HCT116 (cell line): ENCODE data around the gene CDH3. TPM values are rescaled to one million over a fixed set of nuclear protein-coding genes. Genes with fewer than 3 reads are reported as not detected.

Experiments used
- ATAC-seq: fragments of 200-7000 bp; cut with Tn5 transposase; 2 replicates; pipeline ENCODE4 v1.9.1; 2020; ENCODE audit warnings: mild to moderate bottlenecking, moderate library complexity
- BruUV-seq: library from RNA; stranded (reverse); fragments of 400-500 nt; replicated peaks from 2 replicates; lab custom pipeline; 2021; lab: Mats Ljungman, UMichigan
- CTCF ChIA-PET: fragments of 300-600 bp; sonication (Branson Sonifier 250); formaldehyde crosslinking; loops from one replicate; lab custom pipeline; 2021; ENCODE audit warnings: antibody characterized with exemption; lab: Charles Lee
- POLR2A ChIA-PET: fragments of 300-600, 350-600 bp; sonication (Branson Sonifier 250); formaldehyde crosslinking; loops from one replicate; lab custom pipeline; 2021; ENCODE audit warnings: antibody characterized with exemption; lab: Charles Lee
- RAD21 ChIA-PET, 2 experiments: fragments of 300-600 bp; sonication (Branson Sonifier 250); formaldehyde crosslinking; loops; one replicate each; lab custom pipeline; 2023; ENCODE audit warnings: low total read pairs in 2 of 2; ENCODE audit not compliant: uncharacterized antibody in 2 of 2, unreplicated experiment in 2 of 2, low non-redundant PET in 1 of 2; lab: Charles Lee
- DNase-seq: peaks from one replicate; pipeline ENCODE4 v3.0.0-alpha.2; 2010; ENCODE audit warnings: low read depth, low spot score
- H2AFZ ChIP-seq: fragments of 200-600 bp; shearing (Covaris generic), sonication (generic); 2 replicates; pipeline ENCODE4 v1.6.1; 2017; ENCODE audit warnings: low read depth, mixed run types, mixed read lengths, antibody characterized with exemption, low read length; ENCODE audit not compliant: poor library complexity, severe bottlenecking
- H3K27ac ChIP-seq: 2 replicates; pipeline ENCODE4 v1.5.1; 2012; ENCODE audit warnings: low read depth, low read length
- H3K27me3 ChIP-seq: fragments of 200-600 bp; sonication (generic); 2 replicates; pipeline ENCODE4 v1.6.1; 2016; ENCODE audit warnings: mixed run types, low read length, mixed read lengths; ENCODE audit not compliant: insufficient read depth
- H3K36me3 ChIP-seq, 2 experiments: fragments of 200-500 bp in 1 of 2; fragments of 200-600 bp in 1 of 2; sonication (Bioruptor generic) in 1 of 2; sonication (generic) in 1 of 2; 2 replicates each; pipeline versions ENCODE4 v1.5.1 to v1.6.1; 2014 to 2016; ENCODE audit warnings: low read length in 2 of 2, inconsistent platforms in 1 of 2, mixed read lengths in 1 of 2, mixed run types in 1 of 2; ENCODE audit not compliant: insufficient read depth in 2 of 2, control insufficient read depth in 1 of 2
- H3K4me1 ChIP-seq, 2 experiments: fragments of 200-600 bp in 1 of 2; sonication (generic) in 1 of 2; 2 replicates each; pipeline versions ENCODE4 v1.5.1 to v1.6.1; 2012 to 2017; ENCODE audit warnings: low read length in 2 of 2, inconsistent platforms in 1 of 2, mild to moderate bottlenecking in 1 of 2, mixed read lengths in 1 of 2, mixed run types in 1 of 2, moderate library complexity in 1 of 2; ENCODE audit not compliant: insufficient read depth in 2 of 2, control insufficient read depth in 1 of 2
- H3K4me2 ChIP-seq: fragments of 200-600 bp; sonication (generic); 2 replicates; pipeline ENCODE4 v1.6.1; 2017; ENCODE audit warnings: mixed run types, low read length, mixed read lengths
- H3K4me3 ChIP-seq, 2 experiments: fragments of 200-600 bp in 1 of 2; sonication (generic) in 1 of 2; replicated peaks in 1 of 2; 2 replicates each; pipeline ENCODE4 v1.5.1; 2011 to 2016; ENCODE audit warnings: low read length in 2 of 2, control low read depth in 1 of 2, low read depth in 1 of 2, mild to moderate bottlenecking in 1 of 2, mixed read lengths in 1 of 2, mixed run types in 1 of 2
- H3K79me2 ChIP-seq: fragments of 200-600 bp; sonication (generic); 2 replicates; pipeline ENCODE4 v1.6.1; 2017; ENCODE audit warnings: mild to moderate bottlenecking, mixed run types, low read length, moderate library complexity, mixed read lengths; ENCODE audit not compliant: insufficient read depth
- H3K9ac ChIP-seq: fragments of 200-600 bp; sonication (generic); 2 replicates; pipeline ENCODE4 v1.6.1; 2016; ENCODE audit warnings: low read length, mixed read lengths
- H3K9me2 ChIP-seq: fragments of 200-600 bp; sonication (generic), shearing (Covaris generic); 2 replicates; pipeline ENCODE4 v1.6.1; 2017; ENCODE audit warnings: mixed run types, mild to moderate bottlenecking, moderate library complexity; ENCODE audit not compliant: insufficient read depth
- H3K9me3 ChIP-seq, 2 experiments: fragments of 200-500 bp in 1 of 2; fragments of 200-600 bp in 1 of 2; sonication (Bioruptor generic) in 1 of 2; sonication (generic) in 1 of 2; 2 replicates each; pipeline ENCODE4 v1.6.1; 2014 to 2017; ENCODE audit warnings: low read length in 2 of 2, mixed read lengths in 2 of 2, inconsistent platforms in 1 of 2, low read depth in 1 of 2, mild to moderate bottlenecking in 1 of 2, mixed run types in 1 of 2, moderate library complexity in 1 of 2; ENCODE audit not compliant: control insufficient read depth in 1 of 2, insufficient read depth in 1 of 2
- H4K20me1 ChIP-seq: fragments of 200-600 bp; sonication (generic), shearing (Covaris generic); 2 replicates; pipeline ENCODE4 v1.6.1; 2017; ENCODE audit warnings: mixed run types, mild to moderate bottlenecking, moderate library complexity; ENCODE audit not compliant: insufficient read depth
- CBX3 ChIP-seq: IDR thresholded peaks from 2 replicates; pipeline ENCODE4 v1.6.1; 2012; ENCODE audit warnings: low read depth
- ELF1 ChIP-seq: IDR thresholded peaks from 2 replicates; pipeline ENCODE4 v1.6.1; 2012; ENCODE audit warnings: low read depth, borderline replicate concordance
- EZH2 ChIP-seq: fragments of 200-600 bp; sonication (generic); IDR thresholded peaks from 2 replicates; pipeline ENCODE4 v1.6.1; 2017; ENCODE audit warnings: antibody characterized with exemption, mixed run types
- EZH2phosphoT487 ChIP-seq: fragments of 200-600 bp; IDR thresholded peaks from 2 replicates; pipeline ENCODE4 v1.6.1; 2018; ENCODE audit warnings: antibody characterized with exemption, borderline replicate concordance
- JUND ChIP-seq: IDR thresholded peaks from 2 replicates; pipeline ENCODE4 v1.6.1; 2012
- POLR2A ChIP-seq: IDR thresholded peaks from 2 replicates; pipeline ENCODE4 v1.7.0; 2011; ENCODE audit warnings: borderline replicate concordance; ENCODE audit not compliant: insufficient read depth, insufficient read length; ENCODE audit errors: extremely low read depth
- RAD21 ChIP-seq: IDR thresholded peaks from 2 replicates; pipeline ENCODE4 v1.6.1; 2012; ENCODE audit warnings: low read depth, mild to moderate bottlenecking
- SIN3A ChIP-seq: IDR thresholded peaks from 2 replicates; pipeline ENCODE4 v1.6.1; 2012; ENCODE audit warnings: low read depth
- SP1 ChIP-seq: IDR thresholded peaks from 2 replicates; pipeline ENCODE4 v1.6.1; 2012; ENCODE audit warnings: low read depth
- TCF7L2 ChIP-seq: IDR thresholded peaks from 2 replicates; pipeline ENCODE4 v1.7.0; 2011; ENCODE audit warnings: borderline replicate concordance, inconsistent platforms; ENCODE audit not compliant: insufficient read depth, insufficient read length; ENCODE audit errors: extremely low read depth
- YY1 ChIP-seq: IDR thresholded peaks from 2 replicates; pipeline ENCODE4 v1.6.1; 2011; ENCODE audit warnings: low read length, low read depth, moderate library complexity, mild to moderate bottlenecking; ENCODE audit not compliant: insufficient replicate concordance; ENCODE audit errors: extremely low read depth
- ZFX ChIP-seq: fragments of 450-650 bp; IDR thresholded peaks from 2 replicates; pipeline ENCODE4 v1.6.1; 2017
- intact Hi-C: fragments of 100-400 bp; cut with micrococcal nuclease; formaldehyde crosslinking; loops from 2 replicates; pipeline ENCODE4 v1.10.0; 2022
- total RNA-seq: library from RNA; stranded (reverse); gene quantifications from one replicate; pipeline ENCODE4 v1.2.1, GENCODE V29; 2021; ENCODE audit not compliant: unreplicated experiment
- TF ChIP-seq, protein P1 (sequence below), 3 experiments: fragments of 200-600 bp in 1 of 3; sonication (generic) in 1 of 3; IDR thresholded peaks in 2 of 3; conservative IDR thresholded peaks in 1 of 3; 2 replicates each; pipeline ENCODE4 v1.5.1; 2012 to 2017; ENCODE audit warnings: low read depth in 2 of 3, low read length in 2 of 3, antibody characterized with exemption in 1 of 3, borderline replicate concordance in 1 of 3, control low read depth in 1 of 3, mild to moderate bottlenecking in 1 of 3, mixed read lengths in 1 of 3, mixed run types in 1 of 3, moderate library complexity in 1 of 3; ENCODE audit not compliant: insufficient read depth in 1 of 3
- TF ChIP-seq, protein P2 (sequence below): IDR thresholded peaks from 2 replicates; pipeline ENCODE4 v1.6.1; 2012; ENCODE audit warnings: low read depth
- TF ChIP-seq, protein P3 (sequence below): IDR thresholded peaks from 2 replicates; pipeline ENCODE4 v1.6.1; 2012
- TF ChIP-seq, protein P4 (sequence below): IDR thresholded peaks from 2 replicates; pipeline ENCODE4 v1.6.1; 2011; ENCODE audit warnings: mild to moderate bottlenecking, low read length, moderate library complexity; ENCODE audit not compliant: insufficient replicate concordance; ENCODE audit errors: extremely low read depth

Gene CDH3
- total RNA-seq, 1 experiment from 2014 or later = 94.7 TPM

DNA sequence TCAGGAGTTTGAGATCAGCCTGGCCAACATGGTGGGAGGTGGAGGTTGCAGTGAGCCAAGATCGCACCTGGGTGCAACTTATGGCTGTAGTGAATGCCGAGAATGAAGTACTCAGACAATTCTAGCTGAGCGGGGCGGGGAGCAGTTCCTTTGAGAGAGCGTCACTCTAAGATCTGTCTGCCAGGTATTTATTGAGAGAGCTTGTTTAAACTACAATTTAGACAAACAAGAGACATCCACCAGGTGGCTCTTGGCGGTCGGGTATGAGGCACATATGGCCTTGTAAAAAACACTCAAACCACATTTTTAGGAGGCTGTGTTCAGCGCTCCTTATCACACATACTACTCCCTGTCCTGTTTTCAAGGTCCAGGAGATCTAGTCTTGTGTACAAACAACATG, 51.4 kb downstream of the CDH3 start (continued):
- TF ChIP-seq, protein P1, sequence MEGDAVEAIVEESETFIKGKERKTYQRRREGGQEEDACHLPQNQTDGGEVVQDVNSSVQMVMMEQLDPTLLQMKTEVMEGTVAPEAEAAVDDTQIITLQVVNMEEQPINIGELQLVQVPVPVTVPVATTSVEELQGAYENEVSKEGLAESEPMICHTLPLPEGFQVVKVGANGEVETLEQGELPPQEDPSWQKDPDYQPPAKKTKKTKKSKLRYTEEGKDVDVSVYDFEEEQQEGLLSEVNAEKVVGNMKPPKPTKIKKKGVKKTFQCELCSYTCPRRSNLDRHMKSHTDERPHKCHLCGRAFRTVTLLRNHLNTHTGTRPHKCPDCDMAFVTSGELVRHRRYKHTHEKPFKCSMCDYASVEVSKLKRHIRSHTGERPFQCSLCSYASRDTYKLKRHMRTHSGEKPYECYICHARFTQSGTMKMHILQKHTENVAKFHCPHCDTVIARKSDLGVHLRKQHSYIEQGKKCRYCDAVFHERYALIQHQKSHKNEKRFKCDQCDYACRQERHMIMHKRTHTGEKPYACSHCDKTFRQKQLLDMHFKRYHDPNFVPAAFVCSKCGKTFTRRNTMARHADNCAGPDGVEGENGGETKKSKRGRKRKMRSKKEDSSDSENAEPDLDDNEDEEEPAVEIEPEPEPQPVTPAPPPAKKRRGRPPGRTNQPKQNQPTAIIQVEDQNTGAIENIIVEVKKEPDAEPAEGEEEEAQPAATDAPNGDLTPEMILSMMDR (IDR thresholded peaks at IDR 0.05 in 2 of 3, conservative IDR thresholded peaks at IDR 0.05 in 1 of 3; ENCODE audit: borderline replicate concordance in 1 of 3, insufficient read depth in 1 of 3, low read depth in 2 of 3, low read length in 2 of 3) = no peak

DNA sequence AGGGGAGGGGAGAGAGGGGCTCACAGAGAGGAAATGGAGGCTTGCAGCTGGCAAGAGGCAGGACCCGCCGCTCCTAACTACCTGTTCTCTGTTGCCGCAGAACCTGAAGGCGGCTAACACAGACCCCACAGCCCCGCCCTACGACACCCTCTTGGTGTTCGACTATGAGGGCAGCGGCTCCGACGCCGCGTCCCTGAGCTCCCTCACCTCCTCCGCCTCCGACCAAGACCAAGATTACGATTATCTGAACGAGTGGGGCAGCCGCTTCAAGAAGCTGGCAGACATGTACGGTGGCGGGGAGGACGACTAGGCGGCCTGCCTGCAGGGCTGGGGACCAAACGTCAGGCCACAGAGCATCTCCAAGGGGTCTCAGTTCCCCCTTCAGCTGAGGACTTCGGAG, 53.0 kb downstream of the CDH3 start:
- peaks cover 0 to 9% of the 10 kb centered on the region in 2 experiments; a peak in 1 of 4 replicates for H3K4me1 ChIP-seq
- no peaks in the 10 kb centered on the region for H3K79me2 ChIP-seq
- H4K20me1 ChIP-seq = no peaks in the 10 kb centered on the region
- ATAC-seq (no peak), DNase-seq (no peak)
- no peak overlapping the region for H3K27ac ChIP-seq
- TF ChIP-seq, protein P2, sequence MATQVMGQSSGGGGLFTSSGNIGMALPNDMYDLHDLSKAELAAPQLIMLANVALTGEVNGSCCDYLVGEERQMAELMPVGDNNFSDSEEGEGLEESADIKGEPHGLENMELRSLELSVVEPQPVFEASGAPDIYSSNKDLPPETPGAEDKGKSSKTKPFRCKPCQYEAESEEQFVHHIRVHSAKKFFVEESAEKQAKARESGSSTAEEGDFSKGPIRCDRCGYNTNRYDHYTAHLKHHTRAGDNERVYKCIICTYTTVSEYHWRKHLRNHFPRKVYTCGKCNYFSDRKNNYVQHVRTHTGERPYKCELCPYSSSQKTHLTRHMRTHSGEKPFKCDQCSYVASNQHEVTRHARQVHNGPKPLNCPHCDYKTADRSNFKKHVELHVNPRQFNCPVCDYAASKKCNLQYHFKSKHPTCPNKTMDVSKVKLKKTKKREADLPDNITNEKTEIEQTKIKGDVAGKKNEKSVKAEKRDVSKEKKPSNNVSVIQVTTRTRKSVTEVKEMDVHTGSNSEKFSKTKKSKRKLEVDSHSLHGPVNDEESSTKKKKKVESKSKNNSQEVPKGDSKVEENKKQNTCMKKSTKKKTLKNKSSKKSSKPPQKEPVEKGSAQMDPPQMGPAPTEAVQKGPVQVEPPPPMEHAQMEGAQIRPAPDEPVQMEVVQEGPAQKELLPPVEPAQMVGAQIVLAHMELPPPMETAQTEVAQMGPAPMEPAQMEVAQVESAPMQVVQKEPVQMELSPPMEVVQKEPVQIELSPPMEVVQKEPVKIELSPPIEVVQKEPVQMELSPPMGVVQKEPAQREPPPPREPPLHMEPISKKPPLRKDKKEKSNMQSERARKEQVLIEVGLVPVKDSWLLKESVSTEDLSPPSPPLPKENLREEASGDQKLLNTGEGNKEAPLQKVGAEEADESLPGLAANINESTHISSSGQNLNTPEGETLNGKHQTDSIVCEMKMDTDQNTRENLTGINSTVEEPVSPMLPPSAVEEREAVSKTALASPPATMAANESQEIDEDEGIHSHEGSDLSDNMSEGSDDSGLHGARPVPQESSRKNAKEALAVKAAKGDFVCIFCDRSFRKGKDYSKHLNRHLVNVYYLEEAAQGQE = no peak
- TF ChIP-seq EZH2phosphoT487 (no peak), CBX3 (no peak), SIN3A (no peak), POLR2A (no peak), TCF7L2 (no peak), YY1 (no peak), ZFX (no peak), EZH2 (no peak), JUND (no peak), RAD21 (no peak), SP1 (no peak), ELF1 (no peak)
- TF ChIP-seq, protein P3, sequence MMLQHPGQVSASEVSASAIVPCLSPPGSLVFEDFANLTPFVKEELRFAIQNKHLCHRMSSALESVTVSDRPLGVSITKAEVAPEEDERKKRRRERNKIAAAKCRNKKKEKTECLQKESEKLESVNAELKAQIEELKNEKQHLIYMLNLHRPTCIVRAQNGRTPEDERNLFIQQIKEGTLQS = no peak
- TF ChIP-seq, protein P4, sequence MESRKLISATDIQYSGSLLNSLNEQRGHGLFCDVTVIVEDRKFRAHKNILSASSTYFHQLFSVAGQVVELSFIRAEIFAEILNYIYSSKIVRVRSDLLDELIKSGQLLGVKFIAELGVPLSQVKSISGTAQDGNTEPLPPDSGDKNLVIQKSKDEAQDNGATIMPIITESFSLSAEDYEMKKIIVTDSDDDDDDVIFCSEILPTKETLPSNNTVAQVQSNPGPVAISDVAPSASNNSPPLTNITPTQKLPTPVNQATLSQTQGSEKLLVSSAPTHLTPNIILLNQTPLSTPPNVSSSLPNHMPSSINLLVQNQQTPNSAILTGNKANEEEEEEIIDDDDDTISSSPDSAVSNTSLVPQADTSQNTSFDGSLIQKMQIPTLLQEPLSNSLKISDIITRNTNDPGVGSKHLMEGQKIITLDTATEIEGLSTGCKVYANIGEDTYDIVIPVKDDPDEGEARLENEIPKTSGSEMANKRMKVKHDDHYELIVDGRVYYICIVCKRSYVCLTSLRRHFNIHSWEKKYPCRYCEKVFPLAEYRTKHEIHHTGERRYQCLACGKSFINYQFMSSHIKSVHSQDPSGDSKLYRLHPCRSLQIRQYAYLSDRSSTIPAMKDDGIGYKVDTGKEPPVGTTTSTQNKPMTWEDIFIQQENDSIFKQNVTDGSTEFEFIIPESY = no peak
- no peaks in the 10 kb centered on the region for H3K27me3 ChIP-seq
- no peak overlapping the region for H2AFZ ChIP-seq
- no TSS peak for BruUV-seq
- intact Hi-C loops = no loop called here
- no peaks in the 10 kb centered on the region for H3K9me2 ChIP-seq
- H3K36me3 ChIP-seq = peaks cover 18 to 29% of the 10 kb centered on the region in 2 experiments; a peak in 3 of 4 replicates
- POLR2A ChIA-PET = no interaction called here
- CTCF ChIA-PET = no interaction called here
- H3K9me3 ChIP-seq = no peaks in the 10 kb centered on the region
- no peak overlapping the region for H3K4me2 ChIP-seq
- H3K4me3 ChIP-seq = no peak overlapping the region
- H3K9ac ChIP-seq = no peak overlapping the region
- RAD21 ChIA-PET = no interaction called here
